Stimulated activated naive CD8-positive, alpha-beta T cell treated with anti-CD3 and anti-CD28 coated beads, Interleukin-15, amount 100 ng/mL, for 72 hours (primary cell): Measurements from ENCODE around the gene CCNQ.

Experiments
- ATAC-seq: fragments of 150-1000 bp; cut with Tn5 transposase; 2 replicates; pipeline ENCODE4 v1.10.0; 2021; ENCODE audit warnings: mild to moderate bottlenecking, moderate library complexity
- DNase-seq, 2 donors: peaks; one replicate each; pipeline ENCODE4 v3.0.0; 2021 to 2022
- H3K27ac Mint-ChIP-seq, 2 donors: one replicate each; pipeline ENCODE4 v1.8.0; 2022; ENCODE audit warnings: mild to moderate bottlenecking in 2 of 2, mixed read lengths in 2 of 2, moderate library complexity in 2 of 2
- H3K27me3 Mint-ChIP-seq: one replicate; pipeline ENCODE4 v1.8.0; 2022; ENCODE audit warnings: mixed read lengths
- H3K4me1 Mint-ChIP-seq: one replicate; pipeline ENCODE4 v1.8.0; 2022; ENCODE audit warnings: mild to moderate bottlenecking, mixed read lengths
- H3K4me3 Mint-ChIP-seq, 2 donors: one replicate each; pipeline ENCODE4 v1.8.0; 2022; ENCODE audit warnings: mild to moderate bottlenecking in 2 of 2, mixed read lengths in 2 of 2, moderate library complexity in 1 of 2
- H3K9me3 Mint-ChIP-seq, 2 donors: one replicate each; pipeline ENCODE4 v1.8.0; 2022; ENCODE audit warnings: mixed read lengths in 2 of 2

Gene CCNQ

DNA sequence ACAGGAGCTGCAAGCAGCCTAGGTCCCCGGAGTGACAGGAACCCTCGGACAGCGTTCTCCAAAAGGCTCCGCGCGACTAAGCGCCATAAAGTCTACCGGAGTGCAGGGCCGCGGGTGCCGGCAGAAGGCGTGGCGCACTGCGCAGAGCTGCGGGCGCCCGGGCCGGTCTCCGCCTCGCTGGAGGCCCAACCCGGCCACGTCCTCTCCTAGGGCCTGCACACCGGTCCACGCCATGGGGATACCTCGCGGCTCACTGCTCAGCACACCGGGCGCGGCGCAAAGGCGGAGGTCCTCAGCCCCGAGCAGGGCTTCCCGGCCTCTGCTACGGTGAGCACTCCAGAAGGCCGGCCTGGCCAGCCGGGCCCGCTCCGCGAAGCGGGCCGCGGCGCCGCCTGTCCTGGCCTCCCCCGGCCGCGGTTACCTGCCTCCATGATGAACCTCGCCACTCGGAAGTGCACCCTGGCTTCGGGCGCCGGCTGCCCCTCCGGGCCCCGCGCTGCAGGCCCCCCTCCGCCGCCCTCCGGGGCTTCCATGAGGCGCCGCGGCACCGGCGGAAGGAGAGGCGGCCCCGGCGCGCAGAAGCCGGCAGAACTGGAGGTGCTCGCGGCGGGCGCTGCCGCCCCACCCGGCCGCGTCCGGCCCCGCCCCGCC is at the start of gene CCNQ:
CCNQ (minus strand) TSS at position 599 of the 651 bp plus-strand sequence; CDS start at position 533, 66 bp downstream.
- H3K4me3 Mint-ChIP-seq = peak within 1 kb of the TSS; percentile 86 to 94
- peaks cover 41% of the 10 kb centered on the region for H3K4me1 Mint-ChIP-seq
- ATAC-seq = peak; percentile 76
- peak; percentile 29 to 52 for DNase-seq
- no peaks in the 10 kb centered on the region for H3K9me3 Mint-ChIP-seq
- no peaks in the 10 kb centered on the region for H3K27me3 Mint-ChIP-seq
- peak within 1 kb of the TSS; percentile 82 to 88 for H3K27ac Mint-ChIP-seq

DNA sequence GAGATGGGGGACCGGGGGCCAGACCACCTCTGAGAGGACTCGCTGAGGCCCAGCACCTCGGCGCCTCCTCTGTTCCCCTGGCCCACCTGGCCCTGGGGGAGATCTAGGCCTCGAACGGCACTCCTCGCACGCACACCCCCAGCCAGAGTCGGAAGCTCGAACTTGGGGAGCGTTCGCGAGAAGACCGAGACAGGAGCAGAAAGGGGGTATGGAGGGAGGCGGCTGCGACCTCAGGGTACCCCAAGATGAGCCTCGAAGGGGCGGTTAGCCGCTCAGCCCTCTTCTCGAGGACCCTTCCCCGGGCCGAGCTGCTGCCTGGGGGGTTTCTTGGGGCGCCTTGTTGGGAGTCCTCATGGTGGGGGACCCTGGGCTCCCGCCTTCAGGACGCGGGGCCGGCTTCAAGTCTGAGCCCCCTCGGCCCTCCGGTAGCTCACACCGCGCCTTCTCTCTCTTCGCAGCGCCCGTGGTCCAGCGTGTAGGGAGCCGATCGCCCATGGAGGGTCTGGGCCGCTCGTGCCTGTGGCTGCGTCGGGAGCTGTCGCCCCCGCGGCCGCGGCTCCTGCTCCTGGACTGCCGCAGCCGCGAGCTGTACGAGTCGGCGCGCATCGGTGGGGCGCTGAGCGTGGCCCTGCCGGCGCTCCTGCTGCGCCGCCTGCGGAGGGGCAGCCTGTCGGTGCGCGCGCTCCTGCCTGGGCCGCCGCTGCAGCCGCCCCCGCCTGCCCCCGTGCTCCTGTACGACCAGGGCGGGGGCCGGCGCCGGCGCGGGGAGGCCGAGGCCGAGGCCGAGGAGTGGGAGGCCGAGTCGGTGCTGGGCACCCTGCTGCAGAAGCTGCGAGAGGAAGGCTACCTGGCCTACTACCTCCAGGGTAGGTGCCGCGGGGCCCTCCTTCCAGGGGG is 48.8 kb upstream of the CCNQ start:
- H3K9me3 Mint-ChIP-seq = no peaks in the 10 kb centered on the region
- DNase-seq = no peak
- H3K4me1 Mint-ChIP-seq = peaks cover 16% of the 10 kb centered on the region
- no peak for ATAC-seq
- H3K27me3 Mint-ChIP-seq = peaks cover 55% of the 10 kb centered on the region
- H3K27ac Mint-ChIP-seq = no peak overlapping the region
- peak overlapping the region; percentile 45 to 61 for H3K4me3 Mint-ChIP-seq

DNA sequence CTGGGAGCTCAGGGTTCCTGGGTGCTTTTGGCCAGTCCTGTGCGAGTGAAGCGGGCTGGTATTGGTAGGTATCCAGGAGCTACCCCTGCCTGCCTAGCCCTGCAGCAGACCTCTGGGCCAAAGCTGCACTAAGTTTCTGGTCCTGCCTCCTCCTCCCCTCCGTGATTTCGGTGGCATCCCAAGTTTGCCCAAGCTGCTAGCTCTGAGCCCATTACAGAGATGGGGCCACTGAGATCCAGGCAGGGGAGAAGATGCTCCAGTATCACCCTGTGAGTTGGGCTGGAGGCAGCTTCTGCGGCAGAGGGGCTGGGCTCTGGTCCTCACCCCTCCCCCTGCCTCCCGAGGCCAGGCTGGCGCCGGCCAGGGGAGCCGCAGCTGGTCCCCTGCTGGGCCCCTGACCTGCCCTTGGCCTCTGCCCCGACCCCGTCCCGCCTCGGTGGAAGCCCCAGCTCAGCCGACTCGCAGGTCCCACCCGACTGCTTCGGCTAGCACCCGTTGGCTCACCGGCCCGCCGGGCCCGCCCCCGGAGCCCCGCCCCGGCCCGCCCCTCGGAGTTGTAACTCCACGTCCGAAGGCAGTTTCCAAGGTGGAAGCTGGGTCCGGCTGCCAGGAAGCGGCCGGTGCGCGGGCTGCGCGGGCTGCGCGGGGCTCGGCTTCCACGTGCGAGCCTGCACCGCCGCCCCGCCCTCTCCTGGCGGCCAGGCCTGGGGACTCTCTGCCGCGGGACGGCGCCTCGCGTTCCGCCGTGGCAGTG is 47.9 kb upstream of the CCNQ start, which contains the start of gene DUSP9:
DUSP9 (plus strand) TSS at position 584 of the 754 bp plus-strand sequence. CDS start 751 bp downstream, outside the sequence.
- H3K4me3 Mint-ChIP-seq = peak within 1 kb of the TSS; percentile 45 to 61
- H3K27me3 Mint-ChIP-seq = peaks cover 62% of the 10 kb centered on the region
- H3K9me3 Mint-ChIP-seq = no peaks in the 10 kb centered on the region
- H3K27ac Mint-ChIP-seq = no peak within 1 kb of the TSS
- DNase-seq (no peak), ATAC-seq (no peak)
- H3K4me1 Mint-ChIP-seq = peaks cover 19% of the 10 kb centered on the region

DNA sequence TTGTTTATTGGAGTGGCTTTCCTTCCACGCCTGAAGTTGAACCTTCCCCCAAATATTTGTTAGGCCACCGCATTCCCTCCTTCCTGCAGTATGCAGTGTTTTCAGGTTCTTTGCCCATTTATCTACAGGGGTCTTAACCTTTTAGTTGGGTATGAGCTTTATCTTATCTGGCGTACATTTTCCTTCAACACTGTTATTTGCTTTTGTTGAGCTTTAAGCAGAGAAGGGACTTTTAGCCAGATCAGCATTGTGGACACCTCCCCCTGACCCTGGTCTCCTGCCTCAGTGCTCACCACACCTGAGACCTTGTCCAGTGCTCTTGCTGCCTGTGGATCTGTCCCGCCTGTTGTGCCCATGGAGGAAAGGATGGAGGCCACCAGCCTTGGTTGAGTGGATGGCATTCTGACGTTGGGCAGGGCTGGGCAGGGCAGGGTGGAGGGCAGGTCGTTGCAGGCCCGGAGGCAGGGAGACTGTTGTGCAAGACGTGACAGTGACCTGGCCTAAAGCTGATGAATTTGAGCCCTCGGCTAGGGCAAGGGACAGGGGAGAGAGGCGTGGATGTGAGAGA is 47.1 kb upstream of the CCNQ start:
- H3K9me3 Mint-ChIP-seq = no peaks in the 10 kb centered on the region
- no peak for ATAC-seq
- no peak for DNase-seq
- no peak overlapping the region for H3K4me3 Mint-ChIP-seq
- H3K4me1 Mint-ChIP-seq = peaks cover 26% of the 10 kb centered on the region
- peaks cover 70% of the 10 kb centered on the region for H3K27me3 Mint-ChIP-seq
- no peak overlapping the region for H3K27ac Mint-ChIP-seq

DNA sequence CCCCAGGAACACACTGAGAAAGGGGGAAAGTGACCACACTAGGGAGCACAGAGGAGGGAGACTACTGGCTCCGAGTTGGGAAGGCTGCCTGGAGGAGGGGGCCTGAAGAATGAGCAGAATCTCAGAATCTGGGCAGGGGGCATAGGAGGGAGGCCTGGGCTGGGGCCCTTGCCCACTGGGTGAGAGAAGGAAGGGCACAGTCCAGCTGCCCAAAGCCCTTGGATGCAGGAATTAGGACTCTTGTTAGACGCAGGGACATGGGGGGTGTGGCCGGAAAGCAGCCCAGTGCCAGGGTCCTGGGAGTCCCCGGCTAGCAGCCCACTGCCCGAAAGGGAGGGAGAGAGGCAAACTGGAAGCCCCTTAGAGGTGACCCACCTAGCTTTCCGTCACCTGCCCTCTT is 46.2 kb upstream of the CCNQ start:
- ATAC-seq (no peak), DNase-seq (no peak)
- Mint-ChIP-seq H3K4me3 (no peak overlapping the region), H3K4me1 (peaks cover 26% of the 10 kb centered on the region), H3K9me3 (no peaks in the 10 kb centered on the region), H3K27me3 (peaks cover 76% of the 10 kb centered on the region), H3K27ac (no peak overlapping the region)

DNA sequence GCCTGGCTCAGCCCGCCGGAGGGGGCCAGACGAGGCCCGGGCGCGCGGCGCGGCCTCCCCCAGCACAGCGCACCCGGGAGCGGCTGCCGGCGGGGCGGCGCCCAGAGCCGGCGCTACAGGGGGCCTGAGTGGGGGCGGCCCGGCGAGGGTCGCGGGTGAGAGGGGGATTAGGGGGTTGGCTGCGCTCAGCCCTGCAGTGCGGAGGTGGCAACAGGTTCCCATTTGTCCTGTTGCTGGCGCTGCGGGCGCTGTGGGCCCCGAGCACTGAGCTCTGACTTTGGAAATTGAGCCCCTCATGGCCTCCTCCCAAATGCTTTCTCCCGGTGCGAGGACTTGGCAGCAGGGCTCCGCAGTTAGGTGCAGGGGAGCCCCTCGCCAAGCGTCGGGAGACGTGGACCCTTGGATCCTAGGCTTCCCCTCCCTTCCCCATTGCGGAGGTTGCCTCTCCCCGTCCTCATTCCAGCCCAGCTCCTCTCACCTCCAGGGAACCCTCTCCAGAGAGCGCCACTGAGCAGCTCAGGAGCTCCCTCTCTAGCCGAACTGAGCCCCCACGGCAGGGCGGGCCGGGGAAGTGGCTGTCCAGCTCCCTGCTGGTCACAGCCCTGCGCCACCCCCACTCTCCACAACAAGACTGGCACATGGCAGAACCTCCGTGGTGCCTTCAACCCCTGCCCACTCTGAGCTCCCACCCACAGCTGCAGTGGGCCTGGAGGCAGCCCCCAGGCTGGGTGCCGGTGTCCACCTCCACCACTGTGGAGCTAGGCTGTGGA is 45.6 kb upstream of the CCNQ start:
- Mint-ChIP-seq H3K27me3 (peaks cover 76% of the 10 kb centered on the region), H3K9me3 (no peaks in the 10 kb centered on the region), H3K4me3 (no peak overlapping the region), H3K4me1 (peaks cover 26% of the 10 kb centered on the region), H3K27ac (no peak overlapping the region)
- ATAC-seq (no peak), DNase-seq (no peak)

DNA sequence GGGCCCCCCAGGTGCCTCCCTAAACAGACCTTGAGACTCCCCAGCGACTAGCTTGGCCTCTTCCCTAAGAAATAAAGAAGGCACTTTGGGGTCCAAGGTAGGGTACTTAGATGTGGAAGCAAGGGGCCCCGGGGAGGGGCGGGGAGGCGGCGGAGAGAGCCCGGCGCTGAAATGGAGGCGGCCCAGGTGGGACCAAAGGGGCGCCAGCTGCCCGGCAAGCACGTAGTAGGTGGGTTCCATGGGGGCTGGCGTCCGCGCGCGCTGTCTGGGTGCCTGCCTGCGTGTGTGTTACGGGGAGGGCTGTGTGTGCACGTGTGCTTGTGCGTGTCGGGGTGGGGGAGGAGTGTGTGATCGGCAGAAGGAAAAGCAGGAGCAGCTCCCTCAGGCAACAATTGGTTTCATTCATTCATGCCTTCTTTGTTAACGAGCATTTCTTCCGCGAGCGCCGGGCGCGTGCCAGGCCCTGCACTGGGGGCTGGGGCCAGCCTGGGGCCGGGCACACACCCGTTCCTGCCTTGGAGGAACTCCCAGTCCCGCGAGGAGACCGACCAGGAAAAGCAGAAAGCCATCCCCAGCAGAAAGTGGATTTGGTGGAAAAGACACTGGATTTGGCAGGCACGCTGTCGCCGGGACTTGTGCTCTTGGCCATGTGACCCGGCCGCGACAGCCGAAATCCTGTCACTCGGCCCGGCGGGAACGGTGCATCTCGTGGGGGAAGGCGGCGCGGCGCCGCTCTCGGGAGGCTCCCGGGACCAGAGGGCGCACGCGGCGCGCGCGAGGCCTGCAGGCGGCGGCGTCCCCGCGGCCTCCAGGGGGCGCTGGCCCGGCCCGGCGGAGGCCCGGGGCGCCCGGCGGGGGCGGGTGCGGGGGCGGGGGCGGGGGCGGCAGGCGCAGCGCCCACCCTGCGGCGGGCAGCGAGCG is 44.8 kb upstream of the CCNQ start:
- Mint-ChIP-seq H3K4me1 (peaks cover 26% of the 10 kb centered on the region), H3K4me3 (peak overlapping the region; percentile 26 to 76), H3K27me3 (peaks cover 76% of the 10 kb centered on the region), H3K27ac (no peak overlapping the region), H3K9me3 (no peaks in the 10 kb centered on the region)
- ATAC-seq (no peak), DNase-seq (no peak)

DNA sequence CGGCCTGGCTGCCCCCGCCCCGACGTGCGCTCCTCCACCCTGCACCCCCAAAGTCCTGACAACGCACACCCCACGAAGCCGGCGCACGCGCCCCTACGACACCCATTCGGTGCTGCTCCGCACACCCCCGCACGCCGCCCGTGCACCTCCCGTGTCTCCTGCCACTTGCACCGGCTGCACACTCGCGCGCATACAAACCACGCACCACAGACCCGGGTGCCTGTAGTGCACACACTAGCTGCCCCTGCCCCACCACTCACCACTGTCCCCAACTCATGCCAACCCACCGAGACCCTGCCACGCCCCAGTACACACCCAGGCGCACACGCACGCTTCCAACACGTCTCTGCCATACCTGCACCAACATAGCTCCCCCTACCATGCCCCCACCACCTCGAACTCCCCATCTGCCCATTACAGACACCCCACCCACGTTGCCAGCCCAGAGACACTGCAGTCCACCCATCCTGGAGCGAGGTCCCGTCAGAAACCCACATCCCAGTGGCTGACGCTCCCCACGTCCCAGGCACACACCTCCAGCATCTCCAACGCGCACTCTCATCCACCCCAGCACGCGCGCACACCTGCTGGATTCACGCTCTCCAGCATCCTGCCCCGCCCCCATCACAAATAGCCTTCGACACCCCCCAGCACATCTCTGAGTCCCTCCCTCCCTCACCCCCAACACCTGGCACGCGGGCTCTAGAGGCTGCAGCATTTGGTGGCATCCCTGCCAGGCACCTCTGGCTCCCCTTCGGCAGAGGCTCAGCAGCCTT is 43.9 kb upstream of the CCNQ start:
- Mint-ChIP-seq H3K27ac (no peak overlapping the region), H3K4me1 (peaks cover 26% of the 10 kb centered on the region), H3K27me3 (peaks cover 76% of the 10 kb centered on the region), H3K4me3 (peak overlapping the region; percentile 71 to 76), H3K9me3 (no peaks in the 10 kb centered on the region)
- DNase-seq = no peak
- ATAC-seq = no peak

DNA sequence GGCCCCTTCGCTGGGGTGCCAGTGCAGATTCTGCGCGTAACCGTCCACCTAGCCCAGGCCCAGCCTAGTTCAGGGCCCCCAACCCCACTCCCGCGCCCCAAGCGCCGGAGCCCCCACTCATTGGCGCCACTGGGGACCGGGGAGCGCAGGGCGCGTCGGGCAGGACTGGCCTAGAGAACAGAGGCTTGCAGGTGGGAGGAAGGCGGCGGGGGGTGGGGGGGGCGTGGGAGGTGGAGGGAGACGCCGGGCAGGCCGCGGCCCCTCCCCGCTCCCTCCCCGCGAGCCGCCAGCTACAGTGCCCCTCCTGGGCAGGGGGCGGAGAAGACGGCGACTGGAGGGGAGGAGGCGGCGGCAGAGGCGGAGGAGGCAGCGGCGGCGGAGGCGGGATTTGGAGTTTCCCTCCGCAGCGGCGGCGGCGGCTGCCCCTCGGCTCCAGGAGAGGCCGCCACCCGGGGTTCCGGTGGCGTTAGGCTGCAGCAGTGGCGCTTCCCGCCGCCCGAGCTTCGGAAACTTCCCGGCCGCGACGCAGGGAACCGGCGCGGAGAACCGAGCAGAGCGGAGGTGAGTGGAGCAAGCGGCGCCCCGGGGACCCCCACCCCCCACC is 43.2 kb upstream of the CCNQ start:
- Mint-ChIP-seq H3K27ac (no peak overlapping the region), H3K9me3 (no peaks in the 10 kb centered on the region), H3K27me3 (peaks cover 74% of the 10 kb centered on the region), H3K4me3 (peak overlapping the region in 1 of 2 donors; percentile 3), H3K4me1 (peaks cover 26% of the 10 kb centered on the region)
- no peak for ATAC-seq
- no peak for DNase-seq

DNA sequence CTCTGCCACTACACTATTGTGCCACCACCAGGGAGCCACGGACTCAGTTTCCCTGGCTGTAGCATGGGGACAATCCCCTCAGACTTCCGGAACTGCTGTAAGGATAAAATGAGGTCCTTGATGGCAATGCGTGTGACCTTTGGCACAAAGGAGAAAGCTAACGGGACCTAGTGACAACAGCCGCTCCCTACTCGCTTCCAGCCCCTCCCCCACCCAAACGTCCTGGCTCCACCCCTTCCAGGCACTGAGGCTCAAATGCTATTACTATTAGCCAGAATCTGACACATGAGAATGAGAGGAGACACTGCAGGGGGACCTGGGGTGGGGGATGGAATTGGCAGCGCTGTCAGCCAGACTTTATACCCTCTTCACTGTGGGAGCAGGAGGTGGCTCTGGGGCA is 42.7 kb upstream of the CCNQ start:
- ATAC-seq (no peak), DNase-seq (no peak)
- peaks cover 74% of the 10 kb centered on the region for H3K27me3 Mint-ChIP-seq
- H3K27ac Mint-ChIP-seq = no peak overlapping the region
- peak overlapping the region in 1 of 2 donors; percentile 3 for H3K4me3 Mint-ChIP-seq
- no peaks in the 10 kb centered on the region for H3K9me3 Mint-ChIP-seq
- H3K4me1 Mint-ChIP-seq = peaks cover 26% of the 10 kb centered on the region

DNA sequence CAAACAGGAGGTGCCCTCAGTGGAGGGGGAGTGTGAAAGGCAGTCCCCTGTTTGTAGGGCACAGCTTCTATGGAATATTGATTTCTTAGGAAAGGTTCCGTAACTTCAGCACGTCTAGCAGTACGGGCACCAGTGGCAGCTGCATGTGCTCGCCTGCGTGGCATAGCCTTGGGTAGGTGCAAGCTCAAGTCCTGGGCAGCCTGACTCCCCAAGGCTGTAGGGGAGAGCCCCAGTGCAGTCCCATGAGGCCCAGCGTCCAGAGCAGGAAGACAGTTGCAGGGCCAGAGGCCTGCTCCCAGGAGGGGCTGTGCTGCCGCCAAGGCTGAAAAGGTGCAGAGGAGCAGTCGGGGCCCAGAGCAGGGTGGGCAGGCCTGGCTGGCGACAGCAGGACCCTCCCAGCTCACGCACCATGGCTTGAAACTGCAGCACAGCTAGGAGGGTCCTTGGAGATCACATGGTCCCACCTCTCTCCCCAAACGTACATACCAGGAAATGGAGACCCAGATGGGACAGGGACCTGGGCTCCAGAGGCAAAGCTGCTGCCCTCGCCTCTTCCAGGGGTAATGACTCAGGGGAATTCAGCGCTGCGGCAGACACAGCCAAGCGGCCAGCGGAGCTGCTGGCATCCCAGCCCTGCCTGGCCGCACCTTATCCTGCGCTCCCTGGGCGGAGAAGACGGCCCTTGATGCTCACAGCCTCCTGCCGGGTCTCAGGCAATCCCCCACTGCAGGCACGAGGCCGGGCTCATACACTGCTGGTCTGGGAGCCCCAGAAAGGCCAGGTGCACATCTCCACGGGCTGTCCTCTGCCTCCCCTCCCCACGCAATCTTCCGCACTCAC is 42.0 kb upstream of the CCNQ start:
- Mint-ChIP-seq H3K27ac (no peak overlapping the region), H3K4me1 (peaks cover 26% of the 10 kb centered on the region), H3K4me3 (no peak overlapping the region)

DNA sequence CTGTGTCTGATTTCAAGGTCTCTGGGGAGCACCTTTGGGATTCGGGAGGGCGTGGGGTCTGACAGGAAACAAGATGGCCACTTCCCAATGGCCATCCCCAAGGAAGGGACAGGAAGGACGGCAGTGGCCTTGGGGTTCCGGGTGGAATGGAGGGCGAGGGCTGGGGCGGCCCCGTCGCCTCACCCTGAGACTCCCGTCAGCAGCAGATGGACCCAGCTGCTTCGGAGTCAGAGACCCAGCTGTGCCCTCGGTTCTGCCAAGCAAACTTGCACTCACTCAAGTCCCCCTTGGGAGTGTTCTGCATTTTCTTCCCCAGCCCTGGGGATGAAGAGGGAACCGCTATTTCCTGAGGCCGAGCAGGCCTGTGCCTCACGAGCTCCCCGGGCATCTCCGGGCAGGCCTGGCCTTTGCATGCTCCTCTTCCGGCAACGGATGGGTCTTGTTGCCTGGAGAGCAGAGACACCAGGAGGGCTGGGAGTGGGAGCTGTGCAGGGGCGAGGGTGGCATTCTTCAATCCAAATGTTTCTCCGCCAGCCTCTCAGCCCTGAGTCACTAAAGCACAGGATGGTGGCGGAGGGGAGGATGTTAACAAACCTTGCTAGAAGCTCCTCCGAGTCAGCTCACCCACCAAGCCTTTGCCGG is 41.2 kb upstream of the CCNQ start:
- Mint-ChIP-seq H3K27ac (no peak overlapping the region), H3K4me1 (peaks cover 26% of the 10 kb centered on the region), H3K4me3 (no peak overlapping the region), H3K27me3 (peaks cover 62% of the 10 kb centered on the region), H3K9me3 (no peaks in the 10 kb centered on the region)
- ATAC-seq (no peak), DNase-seq (no peak)

More for the DNA sequence above, 42.0 kb upstream of the CCNQ start:
- no peak for ATAC-seq
- peaks cover 67% of the 10 kb centered on the region for H3K27me3 Mint-ChIP-seq
- H3K9me3 Mint-ChIP-seq = no peaks in the 10 kb centered on the region
- no peak for DNase-seq
